GM21526 (cell line): Measurements from ENCODE around the gene MRPL42.
"Not testable (repeated sequence)": the region's sequence is repeated elsewhere in the genome, so short reads cannot be mapped to it uniquely, and the experiment has no call there.

Source experiments
- ATAC-seq: cut with Tn5 transposase; IDR thresholded peaks from one replicate; pipeline ENCODE4 v1.9.1; 2021; ENCODE audit warnings: moderate library complexity; ENCODE audit not compliant: unreplicated experiment, low FRiP score

The MRPL42 gene

GRCh38 chr12:93467351-93468007 lies at the start of gene MRPL42:
Gene MRPL42, plus strand, starts transcription at chr12:93467514. Its CDS starts 1,772 bp downstream, at chr12:93469286.
- peak; percentile 88 for ATAC-seq

- ATAC-seq, result no peak
These were observed 49.3 kb upstream of the MRPL42 start for GRCh38 chr12:93417967-93418480.

GRCh38 chr12:93419388-93420034 lies 47.8 kb upstream of the MRPL42 start:
- no peak for ATAC-seq

- ATAC-seq, result no peak
These were observed 45.3 kb upstream of the MRPL42 start for GRCh38 chr12:93422050-93422449.

- no peak for ATAC-seq
These were observed 41.4 kb upstream of the MRPL42 start for GRCh38 chr12:93425736-93426411.

- no peak for ATAC-seq
These were observed 40.9 kb upstream of the MRPL42 start for GRCh38 chr12:93426412-93426805.

- ATAC-seq, result no peak
These were observed 39.3 kb upstream of the MRPL42 start for GRCh38 chr12:93427779-93428564.

- no peak for ATAC-seq
These were observed 37.9 kb upstream of the MRPL42 start for GRCh38 chr12:93429448-93429847.

- ATAC-seq, result no peak
These were observed 37.5 kb upstream of the MRPL42 start for GRCh38 chr12:93429852-93430251.

GRCh38 chr12:93430280-93430679 lies 37.0 kb upstream of the MRPL42 start:
- no peak for ATAC-seq

GRCh38 chr12:93432031-93432430 lies 35.3 kb upstream of the MRPL42 start:
- ATAC-seq, result not testable (repeated sequence)

- ATAC-seq, result no peak
These were observed 33.0 kb upstream of the MRPL42 start for GRCh38 chr12:93434256-93434865.

- ATAC-seq, result no peak
These were observed 28.9 kb upstream of the MRPL42 start for GRCh38 chr12:93438266-93439050.

GRCh38 chr12:93440043-93440835 lies 27.1 kb upstream of the MRPL42 start:
- ATAC-seq, result no peak

- no peak for ATAC-seq
These were observed 26.2 kb upstream of the MRPL42 start for GRCh38 chr12:93441081-93441616.

GRCh38 chr12:93441617-93442410 lies 25.5 kb upstream of the MRPL42 start, which contains the start of gene UBE2N:
Gene UBE2N, minus strand, starts transcription at chr12:93441947. Its CDS starts 63 bp downstream, at chr12:93441884.
- ATAC-seq, result peak; percentile 77
